ENCODE results near the gene ARHGAP19. TPM values are rescaled to one million over a fixed set of nuclear protein-coding genes. Genes with fewer than 3 reads are reported as not detected.

The ARHGAP19 gene
- total RNA-seq, 1 experiment from 2014 or later = 33.2 TPM

GRCh38 chr10:97333351-97333600 lies 40.8 kb upstream of the ARHGAP19 start:
- no peak overlapping the region for H3T11ph ChIP-seq (ENCODE audit: low read length)
- H3K18ac ChIP-seq (ENCODE audit: insufficient read length, low read depth, low read length) = no peak overlapping the region
- peak overlapping the region; percentile 60 for H3K9ac ChIP-seq (ENCODE audit: extremely low read depth, insufficient read length, low read length)
- no peak overlapping the region for H3K4ac ChIP-seq (ENCODE audit: low read depth, low read length)
- H2BK20ac ChIP-seq (ENCODE audit: low read depth, low read length, poor library complexity, severe bottlenecking) = no peak overlapping the region
- H3K79me2 ChIP-seq (ENCODE audit: insufficient read depth, low read length) = peaks cover 11% of the 10 kb centered on the region; the same call in 1 of the 2 replicates
- H3K4me1 Mint-ChIP-seq = peaks cover 57 to 64% of the 10 kb centered on the region in 2 experiments
- no CpG with 5 or more reads among the region's 7 CpGs for WGBS (ENCODE audit: extremely low coverage, insufficient read length, low lambda C conversion rate)
- H3K79me1 ChIP-seq (ENCODE audit: insufficient read depth, low read depth, low read length, poor library complexity, severe bottlenecking) = peaks cover 4% of the 10 kb centered on the region
- H3K27me3 Mint-ChIP-seq (ENCODE audit: low read depth) = no peaks in the 10 kb centered on the region; the same call in 1 of the 2 replicates
- no peak overlapping the region for H3K23ac ChIP-seq (ENCODE audit: insufficient read length, low read depth, low read length)
- H3K4me3 Mint-ChIP-seq = peak overlapping the region; percentile 95 to 96
- no peak overlapping the region for H4K5ac ChIP-seq (ENCODE audit: insufficient read length, low read depth, low read length)
- DNase-seq = peak; percentile 46
- no peak overlapping the region for H2AK5ac ChIP-seq (ENCODE audit: insufficient read length, low read length)
- no peak overlapping the region for H2AFZ ChIP-seq (ENCODE audit: low read length)
- H3K36me3 Mint-ChIP-seq (ENCODE audit: insufficient read depth in 1 of 3, low read depth in 3 of 3) = peaks cover 17 to 50% (median 48%) of the 10 kb centered on the region in 3 experiments
- peak overlapping the region; percentile 80 for H3K4me2 ChIP-seq (ENCODE audit: insufficient read depth, insufficient read length, low read length)
- H4K20me1 ChIP-seq (ENCODE audit: control insufficient read depth, insufficient read depth, insufficient read length) = peaks cover 3% of the 10 kb centered on the region
- H3K23me2 ChIP-seq (ENCODE audit: insufficient read length, low read depth, low read length, poor library complexity, severe bottlenecking) = peaks cover 20% of the 10 kb centered on the region
- no peaks in the 10 kb centered on the region for H3K27me3 ChIP-seq (ENCODE audit: insufficient read depth, low read length)
- no peak overlapping the region for H4K8ac ChIP-seq (replicated peaks; ENCODE audit: insufficient read length, low read depth, low read length)
- H3K27ac Mint-ChIP-seq = peak overlapping the region; percentile 78 to 98 (median 92)
- no peaks in the 10 kb centered on the region for H3K9me3 ChIP-seq (ENCODE audit: control insufficient read depth, low read depth, low read length)
- no peak overlapping the region for H2BK12ac ChIP-seq (ENCODE audit: insufficient read length, low read depth, low read length)
- no peak overlapping the region for H3K56ac ChIP-seq (ENCODE audit: insufficient read length, low read depth, low read length)
- H3K27ac ChIP-seq (ENCODE audit: insufficient read length, low read depth, low read length) = peak overlapping the region; percentile 3
- no peak overlapping the region for H2BK5ac ChIP-seq (ENCODE audit: insufficient read length, low read length)
- TF ChIP-seq, protein P1, sequence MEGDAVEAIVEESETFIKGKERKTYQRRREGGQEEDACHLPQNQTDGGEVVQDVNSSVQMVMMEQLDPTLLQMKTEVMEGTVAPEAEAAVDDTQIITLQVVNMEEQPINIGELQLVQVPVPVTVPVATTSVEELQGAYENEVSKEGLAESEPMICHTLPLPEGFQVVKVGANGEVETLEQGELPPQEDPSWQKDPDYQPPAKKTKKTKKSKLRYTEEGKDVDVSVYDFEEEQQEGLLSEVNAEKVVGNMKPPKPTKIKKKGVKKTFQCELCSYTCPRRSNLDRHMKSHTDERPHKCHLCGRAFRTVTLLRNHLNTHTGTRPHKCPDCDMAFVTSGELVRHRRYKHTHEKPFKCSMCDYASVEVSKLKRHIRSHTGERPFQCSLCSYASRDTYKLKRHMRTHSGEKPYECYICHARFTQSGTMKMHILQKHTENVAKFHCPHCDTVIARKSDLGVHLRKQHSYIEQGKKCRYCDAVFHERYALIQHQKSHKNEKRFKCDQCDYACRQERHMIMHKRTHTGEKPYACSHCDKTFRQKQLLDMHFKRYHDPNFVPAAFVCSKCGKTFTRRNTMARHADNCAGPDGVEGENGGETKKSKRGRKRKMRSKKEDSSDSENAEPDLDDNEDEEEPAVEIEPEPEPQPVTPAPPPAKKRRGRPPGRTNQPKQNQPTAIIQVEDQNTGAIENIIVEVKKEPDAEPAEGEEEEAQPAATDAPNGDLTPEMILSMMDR (conservative IDR thresholded peaks at IDR 0.05) = peak; percentile 37; the same call in 2 of the 3 replicates
- H2BK15ac ChIP-seq (ENCODE audit: low read depth, low read length) = no peak overlapping the region
- H3K14ac ChIP-seq (ENCODE audit: insufficient read depth, low read length) = peak overlapping the region; percentile 72; the same call in 1 of the 2 replicates
- no peak overlapping the region for H2BK120ac ChIP-seq (ENCODE audit: low read depth, low read length, poor library complexity, severe bottlenecking)
- H4K91ac ChIP-seq (ENCODE audit: insufficient read length, low read depth, low read length) = no peak overlapping the region
- peaks cover 15% of the 10 kb centered on the region for H3K4me1 ChIP-seq (ENCODE audit: insufficient read depth, low read length)
- peaks cover 2 to 3% of the 10 kb centered on the region in 2 experiments; a peak in 1 of 5 replicates for H3K9me3 Mint-ChIP-seq
